Activated T-cell treated with anti-CD3 and anti-CD28 coated beads, Interleukin-2, amount 50 U/mL, for 72 hours (primary cell): Measurements from ENCODE around the gene OR51T1. TPM values are rescaled to one million over a fixed set of nuclear protein-coding genes. Genes with fewer than 3 reads are reported as not detected.
"Not testable (repeated sequence)": the region's sequence is repeated elsewhere in the genome, so short reads cannot be mapped to it uniquely, and the experiment has no call there.

Experiments used
- ATAC-seq, 2 donors: fragments of 150-1000 bp; cut with Tn5 transposase; replicated peaks in 1 of 2; 2 replicates each; pipeline ENCODE4 v1.10.0; 2021; ENCODE audit warnings: moderate library complexity in 2 of 2, mild to moderate bottlenecking in 1 of 2
- DNase-seq, 2 donors: peaks; one replicate each; pipeline ENCODE4 v3.0.0; 2021 to 2022; ENCODE audit warnings: mixed read lengths in 1 of 2
- H3K27ac Mint-ChIP-seq: one replicate; pipeline ENCODE4 v1.8.0; 2022; ENCODE audit warnings: mild to moderate bottlenecking, moderate library complexity, mixed read lengths
- H3K27me3 Mint-ChIP-seq: one replicate; pipeline ENCODE4 v1.8.0; 2022; ENCODE audit warnings: low read depth, mixed read lengths
- H3K36me3 Mint-ChIP-seq, 2 donors: one replicate each; pipeline ENCODE4 v1.8.0; 2022; ENCODE audit warnings: mixed read lengths in 2 of 2, mild to moderate bottlenecking in 1 of 2; ENCODE audit not compliant: insufficient read depth in 2 of 2
- H3K4me1 Mint-ChIP-seq: one replicate; pipeline ENCODE4 v1.8.0; 2022; ENCODE audit warnings: low read depth, mixed read lengths
- H3K4me3 Mint-ChIP-seq, 2 donors: one replicate each; pipeline ENCODE4 v1.8.0; 2022; ENCODE audit warnings: mild to moderate bottlenecking in 2 of 2, mixed read lengths in 2 of 2, moderate library complexity in 2 of 2
- H3K9me3 Mint-ChIP-seq, 2 donors: one replicate each; pipeline ENCODE4 v1.8.0; 2022; ENCODE audit warnings: mixed read lengths in 2 of 2
- total RNA-seq, 2 donors: library from RNA; stranded (reverse); gene quantifications; one replicate each; pipeline ENCODE4 v1.2.3, GENCODE V29; 2022

Gene OR51T1, protein sequence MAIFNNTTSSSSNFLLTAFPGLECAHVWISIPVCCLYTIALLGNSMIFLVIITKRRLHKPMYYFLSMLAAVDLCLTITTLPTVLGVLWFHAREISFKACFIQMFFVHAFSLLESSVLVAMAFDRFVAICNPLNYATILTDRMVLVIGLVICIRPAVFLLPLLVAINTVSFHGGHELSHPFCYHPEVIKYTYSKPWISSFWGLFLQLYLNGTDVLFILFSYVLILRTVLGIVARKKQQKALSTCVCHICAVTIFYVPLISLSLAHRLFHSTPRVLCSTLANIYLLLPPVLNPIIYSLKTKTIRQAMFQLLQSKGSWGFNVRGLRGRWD
- not detected for total RNA-seq

DNA sequence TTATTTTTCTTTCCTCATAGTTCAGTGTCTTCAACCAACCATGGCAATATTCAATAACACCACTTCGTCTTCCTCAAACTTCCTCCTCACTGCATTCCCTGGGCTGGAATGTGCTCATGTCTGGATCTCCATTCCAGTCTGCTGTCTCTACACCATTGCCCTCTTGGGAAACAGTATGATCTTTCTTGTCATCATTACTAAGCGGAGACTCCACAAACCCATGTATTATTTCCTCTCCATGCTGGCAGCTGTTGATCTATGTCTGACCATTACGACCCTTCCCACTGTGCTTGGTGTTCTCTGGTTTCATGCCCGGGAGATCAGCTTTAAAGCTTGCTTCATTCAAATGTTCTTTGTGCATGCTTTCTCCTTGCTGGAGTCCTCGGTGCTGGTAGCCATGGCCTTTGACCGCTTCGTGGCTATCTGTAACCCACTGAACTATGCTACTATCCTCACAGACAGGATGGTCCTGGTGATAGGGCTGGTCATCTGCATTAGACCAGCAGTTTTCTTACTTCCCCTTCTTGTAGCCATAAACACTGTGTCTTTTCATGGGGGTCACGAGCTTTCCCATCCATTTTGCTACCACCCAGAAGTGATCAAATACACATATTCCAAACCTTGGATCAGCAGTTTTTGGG is at the start of gene OR51T1:
OR51T1 (plus strand) TSS at position 41 of the 641 bp plus-strand sequence; CDS start at position 41, 0 bp downstream.
- ATAC-seq (no peak), DNase-seq (no peak)
- no peaks in the 10 kb centered on the region for H3K36me3 Mint-ChIP-seq
- no peak within 1 kb of the TSS for H3K4me3 Mint-ChIP-seq
- H3K27ac Mint-ChIP-seq = no peak within 1 kb of the TSS
- no peaks in the 10 kb centered on the region for H3K4me1 Mint-ChIP-seq
- no peaks in the 10 kb centered on the region for H3K9me3 Mint-ChIP-seq
- H3K27me3 Mint-ChIP-seq = no peaks in the 10 kb centered on the region

- H3K4me1 Mint-ChIP-seq = no peaks in the 10 kb centered on the region
Observed at GRCh38 chr11:4839851-4840549, 41.7 kb upstream of the OR51T1 start.

DNA sequence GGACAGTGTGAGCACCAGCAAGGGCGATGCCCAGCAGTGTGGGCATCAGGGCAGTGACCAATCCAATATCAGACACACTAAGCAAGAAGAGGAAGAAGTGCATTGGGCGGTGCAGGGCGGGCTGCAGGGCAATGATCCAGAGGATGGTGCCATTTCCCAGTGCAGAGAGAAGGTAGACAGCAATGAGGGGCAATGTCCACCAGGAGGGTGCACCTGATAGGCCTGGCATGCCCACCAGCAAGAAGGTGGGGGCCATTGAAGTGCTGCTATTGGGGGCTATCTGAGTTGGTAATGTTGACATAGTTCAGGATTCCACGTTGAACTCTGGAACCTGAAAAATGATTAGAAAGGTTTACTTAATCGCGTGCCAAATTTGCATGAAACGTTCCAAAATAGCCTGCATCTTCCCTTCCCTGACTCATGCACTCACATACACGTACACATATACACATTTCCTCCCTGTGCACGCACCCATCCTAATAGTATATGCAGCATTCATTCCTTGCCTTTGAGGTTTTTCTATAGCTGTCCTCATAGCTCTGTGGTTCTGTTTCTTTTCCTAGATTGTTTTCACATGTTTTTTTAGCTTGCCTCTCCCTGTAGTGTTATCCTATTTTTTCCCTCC is 32.7 kb upstream of the OR51T1 start, which contains the start of gene OR51S1:
OR51S1 (minus strand) TSS at position 301 of the 625 bp plus-strand sequence; CDS start at position 301, 0 bp downstream.
- ATAC-seq (no peak), DNase-seq (no peak)
- H3K36me3 Mint-ChIP-seq = no peaks in the 10 kb centered on the region
- H3K4me1 Mint-ChIP-seq = no peaks in the 10 kb centered on the region
- no peak within 1 kb of the TSS for H3K27ac Mint-ChIP-seq
- H3K9me3 Mint-ChIP-seq = no peaks in the 10 kb centered on the region
- peaks cover 7% of the 10 kb centered on the region for H3K27me3 Mint-ChIP-seq
- no peak within 1 kb of the TSS for H3K4me3 Mint-ChIP-seq

More at GRCh38 chr11:4839851-4840549, 41.7 kb upstream of the OR51T1 start:
- Mint-ChIP-seq H3K9me3 (no peaks in the 10 kb centered on the region), H3K27me3 (peaks cover 13% of the 10 kb centered on the region), H3K36me3 (no peaks in the 10 kb centered on the region), H3K4me3 (no peak overlapping the region), H3K27ac (no peak overlapping the region)
- DNase-seq = no peak
- no peak for ATAC-seq

DNA sequence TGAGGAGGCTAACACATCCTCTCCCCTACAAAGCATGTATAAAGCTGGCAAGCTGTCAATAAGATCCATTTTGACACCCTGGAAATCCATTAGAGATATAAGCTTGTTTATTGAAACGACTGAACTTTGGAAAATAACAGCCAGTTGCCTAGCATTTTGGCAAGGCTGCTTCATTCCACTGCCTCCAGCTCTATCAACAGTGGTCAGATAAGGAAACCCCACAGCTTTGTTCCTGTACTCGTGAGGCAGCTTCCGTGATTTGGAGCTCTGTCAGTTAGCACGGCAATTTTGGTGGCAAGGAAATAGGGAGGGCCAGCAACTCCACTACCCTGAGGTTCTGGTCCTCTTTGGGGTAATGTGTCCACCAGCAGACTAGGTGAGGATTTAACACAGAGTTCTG is 30.7 kb upstream of the OR51T1 start:
- Mint-ChIP-seq H3K4me3 (no peak overlapping the region), H3K27ac (no peak overlapping the region), H3K9me3 (no peaks in the 10 kb centered on the region), H3K27me3 (peaks cover 7% of the 10 kb centered on the region), H3K36me3 (no peaks in the 10 kb centered on the region), H3K4me1 (no peaks in the 10 kb centered on the region)
- no peak for ATAC-seq
- DNase-seq = no peak

- H3K27ac Mint-ChIP-seq, H3K27me3 Mint-ChIP-seq: not testable (repeated sequence)
Observed at GRCh38 chr11:4854286-4854685, 27.4 kb upstream of the OR51T1 start.

GRCh38 chr11:4862447-4863236 is 19.1 kb upstream of the OR51T1 start:
- Mint-ChIP-seq H3K27ac (no peak overlapping the region), H3K36me3 (no peaks in the 10 kb centered on the region), H3K4me3 (no peak overlapping the region), H3K4me1 (no peaks in the 10 kb centered on the region), H3K27me3 (no peaks in the 10 kb centered on the region), H3K9me3 (no peaks in the 10 kb centered on the region)
- ATAC-seq (no peak), DNase-seq (no peak)

More at GRCh38 chr11:4854286-4854685, 27.4 kb upstream of the OR51T1 start:
- H3K36me3 Mint-ChIP-seq, H3K9me3 Mint-ChIP-seq, H3K4me3 Mint-ChIP-seq, ATAC-seq, H3K4me1 Mint-ChIP-seq, DNase-seq: not testable (repeated sequence)

DNA sequence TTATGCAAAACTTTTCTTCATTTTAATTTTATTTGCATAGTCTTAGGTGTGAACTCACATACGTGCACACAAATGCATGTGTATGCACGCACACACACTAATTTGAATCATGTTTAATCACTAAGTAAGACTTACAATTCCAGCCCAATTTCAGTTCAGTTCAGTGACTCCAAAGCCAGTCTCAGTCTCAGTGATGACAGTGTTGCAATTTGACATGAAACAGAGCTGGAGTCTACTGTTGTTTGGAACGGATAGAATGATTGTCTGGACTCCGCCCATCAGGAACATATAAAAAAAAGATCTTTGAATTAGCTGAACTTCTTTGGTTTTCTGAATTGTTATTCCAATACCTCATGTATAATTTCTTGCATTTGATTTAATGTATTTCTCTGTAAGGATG is 17.8 kb upstream of the OR51T1 start:
- H3K4me3 Mint-ChIP-seq = no peak overlapping the region
- peaks cover 1 to 2% of the 10 kb centered on the region in 2 donors for H3K9me3 Mint-ChIP-seq
- DNase-seq (no peak), ATAC-seq (no peak)
- no peaks in the 10 kb centered on the region for H3K4me1 Mint-ChIP-seq
- H3K27me3 Mint-ChIP-seq = no peaks in the 10 kb centered on the region
- no peaks in the 10 kb centered on the region for H3K36me3 Mint-ChIP-seq
- H3K27ac Mint-ChIP-seq = no peak overlapping the region

DNA sequence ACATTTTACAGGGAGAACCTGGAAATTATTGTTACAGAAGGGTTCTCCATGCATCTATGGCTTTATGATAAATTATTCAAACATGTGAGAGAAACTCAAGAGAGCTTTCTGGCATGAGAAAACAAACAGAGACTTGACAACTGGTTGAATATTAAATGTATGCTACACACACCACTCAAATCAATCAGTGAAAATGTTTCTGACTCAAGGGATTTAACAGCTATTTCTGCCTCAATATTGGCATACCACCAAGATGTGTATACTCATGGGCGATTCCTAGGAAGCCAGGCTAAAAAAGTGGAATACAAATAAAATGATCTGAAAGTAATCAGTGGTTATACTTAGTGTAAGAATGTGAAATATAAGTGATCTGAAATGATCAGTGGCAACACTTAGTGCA is 15.8 kb upstream of the OR51T1 start:
- Mint-ChIP-seq H3K27ac (no peak overlapping the region), H3K36me3 (no peaks in the 10 kb centered on the region), H3K27me3 (no peaks in the 10 kb centered on the region), H3K4me1 (no peaks in the 10 kb centered on the region), H3K4me3 (no peak overlapping the region), H3K9me3 (peaks cover 1 to 6% of the 10 kb centered on the region in 2 donors)
- no peak for ATAC-seq
- DNase-seq = no peak

- H3K27me3 Mint-ChIP-seq = no peaks in the 10 kb centered on the region
- no peak for DNase-seq
- H3K4me1 Mint-ChIP-seq = no peaks in the 10 kb centered on the region
- no peaks in the 10 kb centered on the region for H3K36me3 Mint-ChIP-seq
- no peaks in the 10 kb centered on the region for H3K9me3 Mint-ChIP-seq
- ATAC-seq = no peak
- no peak overlapping the region for H3K4me3 Mint-ChIP-seq
- no peak overlapping the region for H3K27ac Mint-ChIP-seq
Observed at GRCh38 chr11:4881188-4881587, 512 bp upstream of the OR51T1 start.

DNA sequence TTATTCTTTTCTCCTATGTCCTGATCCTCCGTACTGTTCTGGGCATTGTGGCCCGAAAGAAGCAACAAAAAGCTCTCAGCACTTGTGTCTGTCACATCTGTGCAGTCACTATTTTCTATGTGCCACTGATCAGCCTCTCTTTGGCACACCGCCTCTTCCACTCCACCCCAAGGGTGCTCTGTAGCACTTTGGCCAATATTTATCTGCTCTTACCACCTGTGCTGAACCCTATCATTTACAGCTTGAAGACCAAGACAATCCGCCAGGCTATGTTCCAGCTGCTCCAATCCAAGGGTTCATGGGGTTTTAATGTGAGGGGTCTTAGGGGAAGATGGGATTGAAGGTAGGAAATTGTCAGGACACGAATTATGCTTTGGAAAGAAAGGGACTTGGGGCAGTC is 843 bp downstream of the OR51T1 start:
- Mint-ChIP-seq H3K36me3 (no peaks in the 10 kb centered on the region), H3K9me3 (no peaks in the 10 kb centered on the region), H3K27me3 (no peaks in the 10 kb centered on the region), H3K4me3 (no peak overlapping the region), H3K4me1 (no peaks in the 10 kb centered on the region), H3K27ac (no peak overlapping the region)
- DNase-seq (no peak), ATAC-seq (no peak)

DNA sequence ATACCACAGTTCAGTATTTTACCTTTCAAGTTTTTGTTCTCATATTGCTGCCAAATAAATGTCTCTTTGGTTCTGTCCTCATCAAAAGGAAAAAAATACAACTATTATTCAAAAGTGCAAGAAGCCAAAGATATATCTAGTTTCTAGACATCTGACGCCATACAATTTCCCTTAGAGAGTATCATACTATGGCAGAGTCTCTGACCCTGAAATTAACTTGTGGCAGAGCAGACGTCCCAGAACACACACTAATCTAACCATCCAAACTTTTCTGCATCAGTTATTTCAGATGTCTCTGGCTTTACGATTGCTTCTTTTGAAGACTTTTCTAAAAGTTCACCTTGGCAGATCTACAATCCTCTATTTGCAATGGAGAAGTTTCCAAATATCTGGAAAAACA is 2.7 kb downstream of the OR51T1 start:
- H3K27ac Mint-ChIP-seq = no peak overlapping the region
- no peaks in the 10 kb centered on the region for H3K36me3 Mint-ChIP-seq
- H3K27me3 Mint-ChIP-seq = peaks cover 1% of the 10 kb centered on the region

GRCh38 chr11:4886186-4886585 is 4.5 kb downstream of the OR51T1 start:
- no peaks in the 10 kb centered on the region for H3K4me1 Mint-ChIP-seq

More for the DNA sequence above, 2.7 kb downstream of the OR51T1 start:
- DNase-seq (no peak), ATAC-seq (no peak)
- H3K9me3 Mint-ChIP-seq = no peaks in the 10 kb centered on the region
- no peaks in the 10 kb centered on the region for H3K4me1 Mint-ChIP-seq
- H3K4me3 Mint-ChIP-seq = no peak overlapping the region

More at GRCh38 chr11:4886186-4886585, 4.5 kb downstream of the OR51T1 start:
- Mint-ChIP-seq H3K9me3 (peaks cover 0 to 4% of the 10 kb centered on the region in 2 donors), H3K36me3 (no peaks in the 10 kb centered on the region), H3K27ac (no peak overlapping the region), H3K27me3 (peaks cover 9% of the 10 kb centered on the region), H3K4me3 (no peak overlapping the region)
- no peak for DNase-seq
- no peak for ATAC-seq
